Glomerular visceral epithelial cell (primary cell): ENCODE data around the gene TRIP4.
A peak's percentile ranks its signal among the peaks of the same experiment; 100 is the strongest.

ENCODE experiments used
- DNase-seq: peaks from one replicate; pipeline ENCODE4 v3.0.0-alpha.2; 2016; ENCODE audit errors: extremely low spot score

The TRIP4 gene

GRCh38 chr15:64447536-64448315, 60.1 kb downstream of the TRIP4 start:
- no peak for DNase-seq

GRCh38 chr15:64452988-64453688, 65.5 kb downstream of the TRIP4 start:
- no peak for DNase-seq

- no peak for DNase-seq
Measured at GRCh38 chr15:64453689-64454037, 66.0 kb downstream of the TRIP4 start.

GRCh38 chr15:64454282-64454681, 66.6 kb downstream of the TRIP4 start:
- DNase-seq: no peak

- no peak for DNase-seq
Measured at GRCh38 chr15:64455961-64456371, 68.3 kb downstream of the TRIP4 start.

GRCh38 chr15:64456634-64457108, 69.0 kb downstream of the TRIP4 start:
- no peak for DNase-seq

GRCh38 chr15:64459066-64459781, 71.6 kb downstream of the TRIP4 start:
- DNase-seq: no peak

- peak; percentile 94 for DNase-seq
Measured at GRCh38 chr15:64460206-64460723, 72.6 kb downstream of the TRIP4 start, which contains the start of gene ZNF609. Gene ZNF609, plus strand, starts transcription at chr15:64460578. Its CDS starts 38,842 bp downstream, at chr15:64499420.

GRCh38 chr15:64460724-64461720, 73.4 kb downstream of the TRIP4 start:
- DNase-seq: peak; percentile 61

GRCh38 chr15:64461721-64462162, 74.1 kb downstream of the TRIP4 start:
- no peak for DNase-seq

GRCh38 chr15:64462492-64462891, 74.9 kb downstream of the TRIP4 start:
- DNase-seq: no peak

GRCh38 chr15:64464276-64465005, 76.8 kb downstream of the TRIP4 start:
- no peak for DNase-seq

GRCh38 chr15:64466408-64467141, 78.9 kb downstream of the TRIP4 start:
- no peak for DNase-seq

- no peak for DNase-seq
Measured at GRCh38 chr15:64472161-64472560, 84.5 kb downstream of the TRIP4 start.

- no peak for DNase-seq
Measured at GRCh38 chr15:64474846-64475245, 87.2 kb downstream of the TRIP4 start.

- no peak for DNase-seq
Measured at GRCh38 chr15:64476550-64476949, 88.9 kb downstream of the TRIP4 start.

GRCh38 chr15:64478863-64479262, 91.2 kb downstream of the TRIP4 start:
- no peak for DNase-seq

- no peak for DNase-seq
Measured at GRCh38 chr15:64480891-64481290, 93.3 kb downstream of the TRIP4 start.

- DNase-seq: no peak
Measured at GRCh38 chr15:64483749-64484148, 96.1 kb downstream of the TRIP4 start.
